ENCODE data around the gene EIF4E3.
A peak's percentile ranks its signal among the peaks of the same experiment; 100 is the strongest.

The EIF4E3 gene

DNA sequence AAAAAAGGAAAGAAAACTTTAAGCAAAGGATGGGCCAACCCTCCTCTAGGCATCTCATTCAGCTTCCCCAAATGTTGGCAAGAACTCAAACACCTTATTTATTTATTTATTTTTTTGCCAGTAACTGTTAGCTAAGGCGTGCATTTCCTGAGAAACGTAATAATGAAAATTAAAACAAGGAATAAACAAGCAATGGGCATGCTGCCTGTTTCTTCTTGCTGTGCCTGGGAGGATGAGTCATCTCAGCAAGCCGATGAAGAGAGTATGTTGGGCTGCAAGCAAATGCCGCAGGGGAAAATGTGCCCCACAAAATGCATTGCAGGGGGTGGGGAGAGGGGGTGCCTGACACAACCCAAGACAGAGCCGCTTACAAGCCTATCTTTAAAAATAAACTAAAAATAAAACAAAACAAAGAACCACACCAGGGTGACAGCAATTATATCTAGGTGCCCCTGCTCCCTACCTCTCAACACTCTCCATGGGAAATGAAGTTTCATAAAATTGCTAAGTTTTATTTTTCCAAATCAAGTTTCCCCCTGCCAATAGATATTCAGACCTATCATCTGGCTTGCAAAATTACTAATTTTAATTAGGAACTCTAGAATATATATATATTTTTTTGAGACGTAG, 40.3 kb downstream of the EIF4E3 start:
- no peak for DNase-seq

DNA sequence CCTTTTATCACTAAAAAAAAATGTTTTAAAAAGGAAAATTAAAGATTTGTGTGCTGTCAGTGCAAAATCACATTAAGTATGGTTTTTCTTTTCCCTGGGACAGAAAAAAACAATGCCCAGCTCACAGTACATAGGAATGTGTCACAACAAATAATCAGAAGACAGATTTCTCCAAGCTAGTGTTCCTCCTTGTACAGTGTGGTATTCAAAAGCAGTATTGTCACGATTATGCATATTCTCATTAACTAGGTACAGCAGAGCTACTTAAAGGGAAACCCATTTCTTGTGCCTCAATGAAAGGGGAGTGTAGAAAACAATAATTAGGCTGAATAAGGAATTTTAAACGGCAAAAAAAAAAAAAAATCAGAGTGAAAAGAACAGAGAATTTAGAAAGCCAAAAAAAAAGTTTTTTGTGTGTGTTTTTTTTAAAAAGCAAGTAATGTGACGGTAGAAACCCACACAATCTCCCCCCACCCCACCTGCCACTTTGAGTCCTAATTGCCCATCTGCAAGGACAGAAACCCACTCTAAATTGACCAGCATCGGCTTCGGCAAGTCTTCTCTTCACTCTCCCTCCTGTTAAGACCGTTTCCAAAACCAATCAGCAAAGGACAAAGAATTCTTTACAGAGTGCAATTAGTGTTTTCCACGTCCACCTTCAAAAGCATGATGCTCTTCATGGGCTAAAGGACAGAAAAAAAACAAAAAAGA, 41.0 kb downstream of the EIF4E3 start:
- DNase-seq, result no peak

DNA sequence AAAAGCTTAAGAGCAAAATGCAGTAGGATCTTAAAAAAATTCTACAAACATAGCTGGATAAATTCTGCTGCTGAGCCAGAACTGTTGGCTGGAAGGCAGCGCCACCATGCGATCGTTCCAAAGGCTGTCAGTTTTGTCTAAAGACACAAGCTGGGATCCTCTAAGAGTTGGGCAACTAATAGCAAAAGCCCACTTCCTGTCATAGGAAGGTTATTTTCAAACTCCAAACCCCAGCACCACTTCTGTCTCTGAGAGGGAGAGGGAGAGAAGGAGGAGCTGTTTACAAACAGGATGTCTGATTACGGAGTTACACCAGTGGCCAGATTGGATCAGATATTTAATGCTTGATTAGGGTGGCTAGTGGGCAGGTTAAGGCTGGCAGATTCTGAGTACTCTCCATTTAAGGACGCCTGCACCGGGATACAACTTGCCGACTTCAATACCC, 44.0 kb downstream of the EIF4E3 start:
- DNase-seq, result no peak

DNA sequence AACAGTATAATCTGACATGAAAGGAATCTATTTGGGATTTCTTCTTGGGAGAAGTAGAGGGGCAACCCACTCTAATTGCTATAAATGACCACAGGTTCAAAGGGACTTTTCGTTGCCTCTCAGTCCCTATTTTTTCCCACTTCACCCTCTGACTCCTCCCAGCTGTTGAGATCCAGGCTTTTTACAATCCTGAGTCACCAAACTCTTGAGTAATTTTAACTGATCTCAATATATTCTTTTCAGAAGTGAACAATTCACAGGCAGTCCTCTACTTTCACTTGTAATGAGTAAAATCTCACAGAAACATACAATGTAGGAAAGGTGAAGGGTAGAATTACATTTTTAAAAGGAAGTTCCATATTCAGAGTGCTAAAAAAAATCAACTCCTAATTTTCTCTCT, 44.6 kb downstream of the EIF4E3 start:
- DNase-seq, result no peak

DNA sequence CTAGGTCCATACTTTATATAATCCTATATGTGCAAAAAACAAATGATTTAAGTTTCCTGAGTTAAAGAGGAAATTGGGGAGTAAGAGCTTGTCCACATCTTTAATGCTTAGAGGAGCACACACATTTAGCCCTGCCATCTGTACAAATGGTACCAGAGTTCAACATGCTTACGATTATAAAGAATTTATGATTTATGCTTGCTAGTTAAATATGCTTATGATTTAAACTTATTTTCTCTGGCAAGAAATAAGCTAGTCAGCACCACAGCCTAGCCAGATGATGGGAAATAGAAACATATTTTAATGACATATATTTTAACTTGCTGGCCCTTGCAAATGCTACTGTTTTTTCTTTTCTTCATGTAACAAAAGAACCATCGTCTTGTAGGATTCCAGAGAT, 48.3 kb downstream of the EIF4E3 start:
- DNase-seq, result no peak

DNA sequence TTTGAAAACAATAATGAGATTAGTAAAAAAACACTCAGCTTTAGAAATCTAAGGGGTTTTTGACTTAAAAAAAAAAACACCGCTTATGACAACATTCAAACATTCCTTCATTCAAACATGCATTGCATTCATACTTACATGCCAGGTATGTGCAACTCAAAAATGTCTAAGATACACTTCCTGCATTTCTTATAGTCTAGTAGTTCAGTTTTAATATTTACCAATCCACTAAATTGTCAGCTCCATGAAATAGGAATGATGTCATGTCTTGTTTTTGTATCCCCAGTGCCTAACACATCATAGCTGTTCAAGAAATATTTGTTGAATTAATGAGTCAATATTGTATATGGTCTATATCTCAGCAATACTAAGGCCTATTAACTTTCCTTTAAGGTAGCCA, 51.7 kb downstream of the EIF4E3 start:
- DNase-seq, result no peak

DNA sequence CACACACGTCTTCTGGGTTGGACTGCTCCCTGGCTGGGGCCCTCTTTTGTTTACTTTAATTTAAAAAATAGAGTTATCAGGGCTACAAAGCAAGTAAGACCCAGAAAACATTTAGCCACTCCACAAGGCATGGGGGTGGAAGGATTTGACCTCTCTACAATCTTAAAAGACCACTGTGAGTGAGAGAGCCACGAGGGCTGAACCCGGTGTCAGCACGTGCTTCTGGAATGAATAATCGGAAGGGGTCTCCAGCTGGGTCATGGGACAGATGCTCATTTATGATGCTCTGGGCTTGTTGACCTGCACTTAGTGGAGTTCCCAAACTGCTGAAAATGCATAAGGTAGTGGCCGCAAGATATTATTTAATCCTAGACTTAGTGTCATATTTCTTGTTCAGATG, 52.4 kb downstream of the EIF4E3 start:
- no peak for DNase-seq

DNA sequence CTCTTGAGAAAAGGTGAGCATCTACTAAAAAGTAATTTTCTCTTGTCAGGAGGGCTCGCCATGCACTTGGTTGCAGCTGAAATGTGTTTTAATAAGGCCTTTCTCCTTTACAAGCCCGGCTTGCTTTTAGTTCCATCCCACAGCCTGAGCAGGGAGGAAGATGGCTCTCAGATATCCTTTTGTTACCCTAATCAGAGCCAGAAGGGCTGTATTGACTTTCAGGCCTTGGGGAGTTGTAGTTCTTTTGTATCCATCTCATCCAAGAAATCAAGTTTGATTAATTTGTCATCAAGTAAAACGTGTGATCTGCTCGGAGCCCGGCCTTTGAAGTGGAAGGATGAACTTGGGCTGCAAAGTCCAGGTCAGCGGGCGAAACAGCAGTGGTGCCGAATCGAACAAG, 52.9 kb downstream of the EIF4E3 start:
- DNase-seq, result no peak

DNA sequence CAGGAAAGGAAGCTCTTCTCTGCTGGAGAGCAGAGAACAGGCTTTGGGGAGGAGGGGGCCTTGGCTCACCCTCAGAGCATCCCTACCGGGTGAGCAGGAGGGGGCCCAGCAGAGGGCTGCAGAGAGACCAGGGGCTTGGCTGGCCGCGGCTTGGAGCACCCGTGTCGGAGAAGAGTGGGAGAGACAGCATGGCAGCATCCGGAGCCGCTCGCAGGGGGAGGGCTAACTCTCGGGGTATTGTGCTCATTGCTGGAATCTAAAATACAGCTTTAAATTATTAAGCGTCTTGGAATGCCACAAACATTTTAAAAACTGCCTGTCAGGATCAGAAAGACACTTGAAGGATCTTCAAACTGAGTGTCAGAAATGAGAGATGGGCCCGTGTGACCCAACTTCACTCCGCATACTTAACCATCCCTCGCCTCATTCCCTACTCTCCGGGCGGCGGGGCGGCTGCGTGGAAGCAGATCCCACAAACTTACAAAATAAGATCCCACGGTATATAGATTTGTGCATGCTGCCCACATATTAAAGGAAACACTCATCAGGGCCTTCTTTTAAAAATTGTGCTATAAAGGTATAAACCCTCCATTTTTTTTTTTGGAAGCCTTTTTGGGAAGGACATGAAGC, 53.9 kb downstream of the EIF4E3 start:
- DNase-seq, result no peak

DNA sequence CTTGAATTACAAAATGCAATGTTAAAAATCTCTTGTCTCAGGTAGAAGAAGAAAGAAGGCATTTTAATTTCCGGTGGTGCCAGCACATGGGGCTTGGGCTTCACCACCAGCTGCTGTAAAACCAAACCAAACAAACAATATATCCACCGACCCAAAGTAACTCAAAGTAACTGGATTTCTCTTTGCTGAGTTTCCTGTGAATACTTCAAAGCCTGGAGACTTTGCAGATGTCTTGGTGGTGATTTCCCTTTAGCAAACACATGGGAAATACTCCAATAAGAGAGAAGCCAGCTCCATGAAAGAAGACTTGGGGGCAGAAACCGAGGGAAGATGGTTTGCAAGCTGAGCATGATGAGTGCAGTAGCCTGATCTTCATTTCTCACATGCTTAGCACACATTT, 62.6 kb downstream of the EIF4E3 start:
- no peak for DNase-seq

DNA sequence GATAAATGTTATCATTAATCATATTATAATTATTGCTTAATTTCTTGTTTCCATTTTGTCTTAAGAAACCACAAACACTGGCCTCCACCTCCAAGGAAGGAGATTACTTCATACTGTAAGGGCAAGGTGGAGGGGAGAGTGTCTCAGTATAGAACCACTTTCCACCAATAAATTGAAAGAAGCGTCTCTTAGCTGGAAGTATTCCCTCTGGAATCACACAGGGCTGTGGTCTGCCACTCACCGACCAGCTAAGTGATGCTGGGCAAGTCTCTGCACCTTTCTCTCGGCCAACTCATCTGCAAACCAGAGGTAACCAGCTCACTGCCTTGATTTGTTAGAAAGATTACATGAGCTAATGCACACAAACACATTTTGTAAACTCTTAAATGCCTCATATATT, 63.1 kb downstream of the EIF4E3 start:
- no peak for DNase-seq

DNA sequence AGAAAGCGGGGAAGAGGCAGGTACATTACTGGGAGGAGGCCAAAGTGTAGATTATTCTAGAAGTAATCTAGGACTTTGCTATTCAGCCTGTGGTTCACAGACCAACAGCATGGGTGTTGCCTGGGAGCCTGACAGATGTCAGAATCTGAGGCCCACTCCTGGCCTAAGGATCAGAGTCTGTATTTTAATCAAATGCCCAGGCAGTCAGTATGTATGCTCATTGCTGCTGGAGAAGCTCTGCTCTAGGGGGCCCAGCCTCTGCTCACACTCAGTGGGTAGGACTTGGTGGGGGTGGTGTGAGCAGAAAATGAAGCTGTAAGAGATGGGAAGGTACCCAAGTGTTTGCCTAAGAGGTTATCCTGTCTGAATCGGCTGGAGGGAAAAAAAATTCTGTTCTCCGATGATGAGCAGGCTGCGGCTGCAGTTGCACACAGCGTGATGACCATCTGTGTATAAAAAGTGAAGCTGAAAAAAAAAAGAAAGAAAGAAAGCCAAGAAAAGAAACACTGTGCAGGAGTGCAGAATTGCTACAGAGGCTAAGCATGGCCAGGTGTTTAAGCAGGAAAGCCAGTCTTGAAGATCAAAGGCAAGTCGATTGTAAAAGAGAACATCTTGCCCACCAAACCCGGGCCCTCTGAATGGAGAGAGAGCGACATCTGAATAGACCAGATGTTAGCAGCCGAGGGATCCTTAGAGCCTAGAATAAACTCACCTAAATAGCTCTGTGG, 65.2 kb downstream of the EIF4E3 start:
- no peak for DNase-seq

DNA sequence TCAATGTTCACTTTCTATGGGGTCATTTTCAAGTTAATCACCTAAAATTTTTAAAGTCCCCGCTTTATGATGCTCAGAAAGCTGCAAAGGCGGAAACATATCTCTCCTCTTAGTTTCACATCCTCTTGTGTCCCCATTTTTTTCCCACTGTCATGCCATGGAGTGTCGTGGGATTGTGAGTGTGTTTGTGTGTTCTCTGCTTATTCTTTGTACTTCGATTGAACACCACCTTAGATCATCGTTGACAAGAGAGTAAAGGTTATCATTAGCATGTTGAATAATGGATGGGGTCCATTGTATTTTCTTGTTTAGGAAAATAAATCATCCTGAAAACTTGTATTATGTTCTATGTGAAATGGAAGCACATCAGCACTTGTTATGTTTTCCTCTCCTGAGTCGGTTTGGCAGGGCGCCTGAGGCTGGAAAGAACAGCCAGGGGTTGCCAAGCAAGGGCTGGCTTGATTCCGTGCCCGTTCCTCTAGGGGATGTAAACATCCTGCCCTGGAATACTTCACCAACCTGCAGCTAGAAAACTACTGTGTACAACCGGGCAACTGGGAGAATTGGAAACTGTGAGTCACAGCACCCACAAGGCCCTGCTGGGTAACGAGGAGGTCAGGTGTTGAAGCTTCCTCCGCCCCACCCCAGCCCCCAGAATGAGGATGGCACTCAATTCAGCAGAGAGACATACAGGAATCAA, 67.2 kb downstream of the EIF4E3 start:
- no peak for DNase-seq

DNA sequence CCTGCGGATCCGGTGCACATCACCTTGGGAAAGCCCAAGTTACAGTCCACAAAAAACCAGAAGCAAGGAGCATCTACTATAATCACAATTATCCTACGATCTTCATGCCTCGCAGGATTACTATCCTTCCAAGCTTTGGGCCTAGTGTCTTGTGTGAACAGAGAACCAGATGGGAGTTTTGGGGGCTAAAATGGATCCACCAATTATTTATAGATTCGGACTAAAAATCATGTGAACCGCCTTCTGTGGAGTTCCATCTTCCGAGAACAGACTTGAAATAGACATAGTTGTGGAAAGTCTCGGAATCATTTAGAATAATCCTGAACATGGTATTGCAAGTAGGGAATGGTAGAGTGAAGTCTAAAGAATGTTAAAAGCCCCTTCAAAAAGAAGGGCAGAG, 70.1 kb downstream of the EIF4E3 start:
- DNase-seq, result no peak

DNA sequence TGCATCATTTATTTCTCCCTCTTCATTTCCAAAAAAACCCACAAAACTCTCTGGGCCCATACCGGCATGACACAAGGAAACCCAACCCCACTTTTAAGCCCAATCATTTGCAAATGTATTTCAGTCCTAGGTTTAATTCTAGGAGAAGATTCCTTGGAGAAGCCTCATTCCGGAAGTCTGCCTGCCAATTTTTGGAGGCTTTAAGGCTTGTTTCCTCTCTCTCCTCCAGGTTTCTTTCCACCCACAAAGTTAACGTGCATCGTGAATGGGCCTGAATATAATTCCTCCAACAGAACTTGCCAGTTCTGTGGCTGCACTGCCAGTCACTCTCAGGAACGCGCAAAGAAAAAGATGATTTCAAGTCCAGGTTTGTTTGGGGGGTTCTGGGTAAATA, 71.8 kb downstream of the EIF4E3 start:
- DNase-seq, result no peak

DNA sequence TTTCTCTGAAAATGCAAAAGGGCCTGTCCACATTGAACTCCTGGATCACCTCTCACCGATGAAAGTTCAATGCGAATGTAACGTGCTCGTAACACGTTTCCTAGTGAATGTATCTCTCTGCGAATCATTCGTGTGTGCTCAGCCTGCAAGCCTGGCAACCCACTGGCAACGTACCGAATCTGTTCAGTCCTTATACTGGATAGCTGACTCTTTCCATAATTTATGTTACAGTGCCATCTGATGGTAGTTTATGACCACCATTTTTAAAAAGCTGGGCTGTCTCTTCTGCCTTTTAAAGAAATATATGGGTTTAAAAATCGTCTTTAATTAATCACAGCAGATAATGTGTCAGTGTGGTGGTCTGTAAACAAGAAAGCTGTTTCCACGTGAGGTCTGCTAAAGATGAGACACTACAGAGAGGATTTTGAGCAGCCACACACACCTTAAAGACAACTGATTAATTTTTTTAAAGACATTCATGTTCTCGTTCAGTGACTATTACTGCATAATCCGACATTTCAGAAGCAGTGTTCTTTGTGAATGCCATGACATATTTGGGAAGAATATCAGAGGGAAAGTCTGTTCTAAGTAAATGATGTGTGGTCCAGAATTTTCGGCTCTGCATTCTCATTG, 72.3 kb downstream of the EIF4E3 start:
- peak in 1 of 2 experiments; percentile 15 for DNase-seq

DNA sequence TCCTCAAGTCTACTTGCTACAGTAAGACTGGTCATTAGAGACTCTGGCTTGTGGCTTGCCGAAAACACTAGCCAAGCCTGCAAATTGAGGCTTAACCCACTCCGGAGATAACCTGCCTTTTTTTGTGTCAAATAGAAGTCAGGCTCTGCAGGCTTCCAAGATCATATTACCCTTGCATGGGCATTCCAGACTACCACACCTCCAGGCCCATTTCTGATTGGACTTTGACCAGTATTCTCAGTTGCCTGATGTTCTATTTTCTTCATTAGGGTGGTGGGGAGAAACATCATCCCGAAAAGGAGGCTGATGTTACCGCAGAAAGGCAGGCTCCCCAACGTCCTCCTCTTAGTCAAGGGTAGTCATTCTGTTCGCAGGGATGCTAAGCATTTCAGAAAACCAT, 73.6 kb downstream of the EIF4E3 start:
- no peak for DNase-seq

DNA sequence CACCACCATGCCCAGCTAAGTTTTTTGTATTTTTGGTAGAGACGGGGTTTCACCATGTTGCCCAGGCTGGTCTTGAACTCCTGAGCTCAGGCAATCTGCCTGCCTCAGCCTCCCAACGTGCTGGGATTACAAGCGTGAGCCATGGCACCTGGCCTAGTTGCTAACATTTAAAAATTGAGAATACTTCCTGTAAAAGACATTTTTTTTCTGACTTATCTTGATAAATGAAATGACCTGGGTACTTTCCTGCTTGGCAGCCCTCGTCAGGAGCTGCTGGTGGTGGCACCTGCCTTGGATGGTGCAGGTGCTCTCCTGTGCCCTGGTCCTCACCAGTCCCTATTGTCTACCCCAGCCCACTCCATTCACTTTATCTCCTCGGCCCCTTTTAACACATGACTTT, 74.8 kb downstream of the EIF4E3 start:
- DNase-seq, result no peak

DNA sequence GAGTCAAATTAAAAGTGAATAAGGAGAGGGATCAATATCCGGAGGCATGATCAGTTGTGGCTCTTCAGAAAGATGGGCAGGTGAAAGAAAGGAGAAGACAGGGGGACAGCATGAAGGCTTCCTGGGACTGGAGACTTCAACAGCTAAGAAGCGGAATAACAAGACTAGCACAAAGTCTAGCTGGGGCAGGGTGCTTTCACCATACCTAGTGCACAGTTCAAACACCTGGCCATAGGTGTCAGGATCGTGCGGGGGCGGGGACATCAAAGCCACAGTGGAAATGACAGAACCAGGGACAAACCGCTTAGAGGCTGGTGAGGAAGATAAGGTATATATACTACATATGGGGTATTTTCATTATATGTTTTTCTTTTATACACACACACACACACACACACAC, 75.4 kb downstream of the EIF4E3 start:
- DNase-seq, result no peak

DNA sequence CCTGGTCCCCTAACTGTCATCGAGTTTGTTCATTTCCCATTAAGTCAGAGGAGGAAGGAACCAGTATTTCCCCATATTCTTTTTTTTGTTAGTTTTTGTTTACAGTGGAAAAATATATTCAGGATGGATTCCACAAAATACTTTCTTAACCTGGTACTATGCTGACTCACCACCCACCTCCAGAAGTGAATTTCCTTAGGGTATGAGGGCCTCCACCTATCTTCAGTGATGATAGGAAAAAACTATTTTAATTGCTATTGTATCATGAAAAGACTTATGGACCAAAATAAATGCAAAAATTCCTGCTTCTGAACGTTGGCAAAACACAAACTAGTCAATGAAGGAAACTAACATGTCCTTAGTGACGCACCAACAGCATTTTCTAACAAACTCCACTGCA, 77.5 kb downstream of the EIF4E3 start:
- no peak for DNase-seq

DNA sequence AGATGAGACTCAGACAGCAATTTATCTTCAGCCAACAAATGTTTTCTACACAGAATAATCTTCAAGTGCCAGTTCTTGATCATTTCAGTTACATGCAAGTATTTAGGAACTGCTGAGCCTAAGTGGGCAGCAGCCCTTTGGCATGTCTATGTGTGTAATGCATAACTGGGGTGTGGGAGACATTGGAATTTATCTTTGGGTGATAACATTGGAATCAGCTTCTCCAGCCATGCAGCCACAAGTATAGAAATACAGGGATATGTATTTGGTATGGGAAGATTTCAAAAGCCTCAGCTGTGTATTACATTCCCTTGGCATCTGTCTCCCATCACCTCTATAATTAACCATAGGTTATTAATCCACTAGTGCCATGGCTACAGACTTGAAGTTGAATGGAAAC, 78.2 kb downstream of the EIF4E3 start:
- no peak for DNase-seq

DNA sequence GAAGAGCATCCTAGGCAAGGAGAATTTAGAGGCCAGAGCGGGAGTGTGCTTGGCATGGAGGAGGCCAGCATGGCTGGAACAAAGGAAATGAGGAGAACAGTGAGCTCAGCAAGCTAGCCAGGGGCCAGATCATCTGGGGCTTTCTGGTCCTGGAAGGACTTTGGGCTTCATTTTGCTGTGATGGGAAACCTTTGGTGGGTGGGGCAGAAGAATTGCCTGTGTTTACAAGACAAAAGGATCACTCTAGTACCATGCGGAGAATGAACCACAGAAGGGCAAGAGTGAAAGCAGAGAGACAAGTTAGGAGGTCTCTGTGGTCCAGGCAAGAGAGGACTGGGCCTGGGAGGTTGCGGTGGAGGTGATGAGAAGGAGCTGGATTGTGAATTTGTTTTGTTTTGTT, 80.1 kb downstream of the EIF4E3 start:
- DNase-seq, result no peak

DNA sequence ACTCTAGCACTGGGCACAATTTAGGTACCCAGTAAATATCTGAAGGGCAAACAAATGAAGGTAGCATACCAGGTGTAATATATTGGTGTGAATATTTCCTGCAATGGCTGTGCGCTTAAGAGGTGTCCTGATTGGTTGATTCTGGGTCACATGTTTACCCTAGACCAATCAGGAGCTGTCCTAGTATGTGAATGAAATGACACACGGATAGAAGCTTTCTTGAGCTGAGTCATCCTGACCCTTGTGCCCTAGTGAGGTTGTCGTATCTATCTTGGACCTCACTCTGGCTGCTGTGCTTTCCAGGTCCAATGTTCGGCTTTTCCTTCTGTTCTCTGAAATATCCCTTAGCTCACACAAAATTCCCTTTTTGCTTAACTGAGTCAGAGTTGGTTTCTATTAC, 83.5 kb downstream of the EIF4E3 start:
- no peak for DNase-seq
